Measurements from ENCODE around the gene NUBP2.

The NUBP2 gene, protein sequence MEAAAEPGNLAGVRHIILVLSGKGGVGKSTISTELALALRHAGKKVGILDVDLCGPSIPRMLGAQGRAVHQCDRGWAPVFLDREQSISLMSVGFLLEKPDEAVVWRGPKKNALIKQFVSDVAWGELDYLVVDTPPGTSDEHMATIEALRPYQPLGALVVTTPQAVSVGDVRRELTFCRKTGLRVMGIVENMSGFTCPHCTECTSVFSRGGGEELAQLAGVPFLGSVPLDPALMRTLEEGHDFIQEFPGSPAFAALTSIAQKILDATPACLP

DNA sequence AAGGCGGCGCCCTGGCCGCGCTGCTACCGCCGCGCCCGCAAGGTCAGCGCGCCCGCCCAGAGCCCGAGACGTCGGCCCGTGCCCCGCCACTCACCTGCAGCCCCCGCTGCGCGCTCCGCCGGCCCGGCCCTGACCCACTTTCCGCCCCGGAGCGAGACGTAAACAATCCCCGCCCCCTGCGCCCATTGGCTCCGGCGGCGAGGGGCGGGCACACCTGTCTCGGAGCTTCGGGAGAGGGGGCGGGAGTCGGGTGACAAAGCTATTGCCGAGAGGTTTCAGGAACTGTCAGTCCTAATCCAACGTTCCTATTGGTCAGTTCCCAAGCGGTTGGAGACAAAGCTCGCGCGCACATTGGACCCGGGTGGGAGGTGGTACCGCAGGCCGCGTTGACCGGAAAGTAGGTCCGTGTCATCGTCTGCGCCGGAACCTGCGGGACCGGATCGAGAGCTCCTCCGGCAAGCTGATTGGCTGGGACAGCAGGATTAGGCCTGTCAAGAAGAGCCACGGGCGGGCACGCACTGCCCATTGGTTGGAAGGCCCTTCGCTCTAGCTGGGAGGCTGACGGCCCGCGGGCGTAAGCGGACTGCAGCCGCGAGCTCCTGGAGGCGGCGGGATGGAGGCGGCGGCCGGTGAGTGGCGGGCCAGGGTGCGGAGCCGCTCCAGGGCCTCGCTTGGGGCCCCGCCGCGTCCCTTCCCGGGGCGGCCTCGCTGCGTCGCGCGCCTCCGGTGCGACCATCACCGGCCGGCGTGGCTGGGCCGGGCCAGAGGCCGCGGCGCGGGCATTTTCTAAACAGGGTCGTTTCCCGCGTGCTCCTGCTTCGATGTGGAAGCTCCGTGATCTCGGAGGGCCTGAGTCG lies at the start of gene NUBP2, which contains the start of gene SPSB3:
Gene NUBP2, plus strand, starts transcription at position 553 of the 857 bp plus-strand sequence. Its CDS starts 61 bp downstream, at position 614.
Gene SPSB3, minus strand, starts transcription at position 164 of the 857 bp plus-strand sequence. CDS start 1,088 bp downstream, outside the sequence.
- peak; percentile 89 for DNase-seq (ENCODE audit: low read depth)

DNA sequence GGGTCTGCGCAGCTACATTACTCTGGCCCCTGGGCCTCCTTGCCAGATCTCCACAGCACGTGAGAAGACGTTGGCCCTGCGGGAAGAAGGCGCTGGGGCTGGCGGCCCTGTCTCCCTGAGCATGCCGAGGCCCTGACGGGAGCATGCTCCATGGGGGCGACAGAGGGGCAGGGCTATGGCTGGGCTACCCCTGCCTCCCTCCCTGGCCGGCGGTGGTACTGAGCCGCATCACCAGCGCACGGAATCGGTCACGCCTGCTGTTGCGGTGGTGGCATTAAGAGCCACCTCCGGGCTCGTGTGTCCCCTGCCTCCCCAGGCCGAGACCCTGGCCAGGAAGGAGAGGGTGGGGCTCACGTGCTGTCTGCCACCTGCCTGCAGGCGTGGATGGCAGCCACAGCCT lies 48.6 kb upstream of the NUBP2 start:
- no peak for DNase-seq (ENCODE audit: low read depth)

GRCh38 chr16:1734816-1735215 lies 47.9 kb upstream of the NUBP2 start:
- DNase-seq (ENCODE audit: low read depth) = no peak

DNA sequence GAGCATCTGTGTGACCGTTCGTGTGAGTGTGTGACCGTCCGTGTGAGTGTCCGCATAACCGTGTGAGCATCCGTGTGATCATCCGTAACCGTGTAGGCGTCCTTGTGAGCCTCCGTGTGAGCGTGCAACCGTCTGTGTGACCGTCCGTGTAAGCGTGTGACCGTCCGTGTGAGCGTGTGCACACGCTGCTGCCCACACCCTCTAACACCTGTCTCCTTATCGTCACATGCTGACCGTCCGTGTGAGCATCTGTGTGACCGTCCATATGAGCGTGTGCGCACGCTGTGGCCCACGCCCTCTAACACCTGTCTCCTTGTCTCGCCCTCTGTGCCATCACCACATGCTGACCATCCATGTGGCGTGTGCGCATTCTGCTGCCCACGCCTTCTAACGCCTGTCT lies 42.5 kb upstream of the NUBP2 start:
- no peak for DNase-seq (ENCODE audit: low read depth)

GRCh38 chr16:1740781-1741490 lies 41.8 kb upstream of the NUBP2 start:
- no peak for DNase-seq (ENCODE audit: low read depth)

- DNase-seq (ENCODE audit: low read depth) = no peak
Measured at GRCh38 chr16:1741553-1742165, 41.1 kb upstream of the NUBP2 start.

DNA sequence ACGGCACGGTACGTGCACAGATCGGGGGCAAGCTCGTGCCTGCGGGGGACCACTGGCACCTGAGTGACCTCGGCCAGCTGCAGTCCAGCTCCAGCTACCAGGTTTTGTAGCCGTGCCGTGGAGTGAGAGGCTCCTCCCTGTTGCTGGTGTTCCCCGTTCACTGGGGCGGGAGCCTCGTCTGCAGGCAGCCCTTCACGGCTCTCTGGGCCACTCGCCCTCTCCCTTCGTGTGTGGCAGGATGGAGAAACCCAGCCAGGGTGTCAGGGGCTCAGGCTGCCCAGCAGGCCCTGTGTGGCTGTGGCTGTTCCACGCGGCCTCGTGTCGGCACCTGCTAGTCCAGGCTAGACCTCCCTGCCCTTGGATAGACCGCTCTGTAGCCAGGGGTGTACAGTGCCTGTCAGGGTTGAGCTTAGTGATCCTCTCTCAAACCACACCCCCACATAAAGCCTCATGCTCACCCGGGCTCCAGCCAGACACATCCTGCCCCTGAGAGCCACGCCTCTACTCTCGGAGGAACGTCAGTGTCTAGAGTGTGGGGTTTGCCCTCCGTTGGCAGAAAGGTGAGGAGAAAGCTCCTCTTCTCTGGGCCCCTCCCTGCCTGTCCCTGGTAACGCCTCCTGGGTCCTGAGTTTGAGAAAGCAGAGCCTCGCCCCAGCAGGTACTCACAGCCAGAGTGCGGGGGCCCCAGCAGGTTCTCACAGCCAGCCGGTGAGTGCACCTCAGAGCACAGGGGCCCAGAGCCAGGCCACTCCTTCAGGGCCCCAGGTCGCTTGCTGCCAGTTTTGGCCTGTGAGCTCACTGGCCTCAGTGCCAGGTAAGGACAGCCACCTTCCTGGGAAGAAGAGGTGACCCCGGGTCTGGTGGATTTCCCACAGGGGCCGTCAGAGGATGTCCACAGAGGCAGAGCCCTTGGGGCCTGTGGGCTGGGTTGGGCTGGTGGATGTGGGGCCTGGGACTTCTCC lies 39.1 kb upstream of the NUBP2 start:
- no peak for DNase-seq (ENCODE audit: low read depth)

- DNase-seq (ENCODE audit: low read depth) = no peak
Measured at GRCh38 chr16:1744338-1744840, 38.4 kb upstream of the NUBP2 start.

DNA sequence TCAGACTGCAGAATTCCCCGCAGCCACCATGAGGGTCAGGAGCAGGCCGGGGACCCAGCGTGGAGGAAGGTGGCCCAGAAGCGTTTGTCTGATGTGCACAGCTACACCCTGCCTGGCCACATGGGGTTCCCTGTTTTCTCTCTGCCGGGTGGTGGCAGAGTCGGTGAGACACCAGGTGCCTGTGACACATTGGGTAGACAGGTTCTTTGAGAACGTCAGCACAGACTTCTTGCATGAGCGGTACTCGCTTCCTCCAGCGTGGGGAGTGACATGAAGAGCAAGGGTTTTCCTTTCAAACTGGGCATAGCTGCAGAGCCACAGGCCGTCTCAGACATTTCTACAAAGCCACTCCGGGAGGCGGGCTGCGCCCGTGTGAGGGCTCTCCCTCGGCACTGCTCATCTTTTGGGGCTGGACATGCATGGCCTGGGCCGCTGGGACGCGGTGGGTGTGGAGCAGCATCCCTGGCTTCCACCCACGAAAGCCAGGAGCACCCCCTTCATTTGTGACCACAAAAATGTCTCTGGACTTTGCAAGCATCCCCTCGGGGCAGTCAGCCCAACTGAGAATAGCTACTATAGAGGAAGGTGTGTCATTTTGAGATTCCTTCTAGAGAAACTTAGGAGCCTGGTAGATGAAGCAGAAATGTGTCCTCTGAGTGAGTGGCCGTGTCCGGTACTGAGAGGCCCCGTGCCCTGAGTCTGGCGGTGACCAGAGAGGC lies 37.4 kb upstream of the NUBP2 start:
- no peak for DNase-seq (ENCODE audit: low read depth)

- no peak for DNase-seq (ENCODE audit: low read depth)
Measured at GRCh38 chr16:1745900-1746692, 36.7 kb upstream of the NUBP2 start.

DNA sequence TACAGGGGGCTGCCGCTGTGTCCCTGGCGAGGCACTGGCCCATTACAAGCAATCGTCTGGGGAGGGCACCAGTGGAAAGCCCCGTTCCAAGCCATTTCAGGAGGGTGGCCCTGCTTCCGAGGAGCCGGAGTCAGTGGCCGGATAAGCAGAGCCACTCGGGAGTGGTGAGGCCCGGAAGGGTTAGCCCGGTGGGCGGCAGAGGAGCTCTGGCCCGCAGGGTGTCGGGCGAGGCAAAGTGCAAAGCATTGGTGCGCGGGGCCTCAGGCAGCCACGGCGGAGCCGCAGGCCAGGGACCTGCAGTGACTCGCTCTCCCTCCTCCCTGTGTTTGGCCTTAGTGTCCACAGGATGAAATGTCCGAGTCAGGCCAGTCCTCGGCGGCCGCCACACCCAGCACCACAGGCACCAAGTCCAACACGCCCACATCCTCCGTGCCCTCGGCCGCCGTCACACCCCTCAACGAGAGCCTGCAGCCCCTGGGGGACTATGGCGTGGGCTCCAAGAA lies 36.0 kb upstream of the NUBP2 start:
- DNase-seq (ENCODE audit: low read depth) = no peak

DNA sequence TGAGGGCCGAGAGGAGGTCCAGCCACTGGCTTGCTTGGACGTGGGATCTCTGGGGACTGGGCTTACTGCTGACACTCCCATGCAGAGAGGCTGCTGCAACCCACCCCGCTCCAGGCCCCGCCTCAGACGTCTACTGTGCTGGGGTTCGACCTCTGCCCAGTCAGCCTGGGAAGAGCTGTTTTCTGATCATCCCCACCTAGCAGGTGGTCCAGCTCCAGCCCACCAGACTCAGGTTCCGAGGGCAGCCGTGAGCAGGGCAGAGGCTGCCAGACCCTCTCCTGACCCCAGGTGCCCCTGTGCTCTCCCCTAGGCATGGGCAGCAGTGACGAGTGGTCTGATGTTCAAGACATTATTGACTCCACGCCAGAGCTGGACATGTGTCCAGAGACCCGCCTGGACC lies 34.8 kb upstream of the NUBP2 start:
- DNase-seq (ENCODE audit: low read depth) = no peak

DNA sequence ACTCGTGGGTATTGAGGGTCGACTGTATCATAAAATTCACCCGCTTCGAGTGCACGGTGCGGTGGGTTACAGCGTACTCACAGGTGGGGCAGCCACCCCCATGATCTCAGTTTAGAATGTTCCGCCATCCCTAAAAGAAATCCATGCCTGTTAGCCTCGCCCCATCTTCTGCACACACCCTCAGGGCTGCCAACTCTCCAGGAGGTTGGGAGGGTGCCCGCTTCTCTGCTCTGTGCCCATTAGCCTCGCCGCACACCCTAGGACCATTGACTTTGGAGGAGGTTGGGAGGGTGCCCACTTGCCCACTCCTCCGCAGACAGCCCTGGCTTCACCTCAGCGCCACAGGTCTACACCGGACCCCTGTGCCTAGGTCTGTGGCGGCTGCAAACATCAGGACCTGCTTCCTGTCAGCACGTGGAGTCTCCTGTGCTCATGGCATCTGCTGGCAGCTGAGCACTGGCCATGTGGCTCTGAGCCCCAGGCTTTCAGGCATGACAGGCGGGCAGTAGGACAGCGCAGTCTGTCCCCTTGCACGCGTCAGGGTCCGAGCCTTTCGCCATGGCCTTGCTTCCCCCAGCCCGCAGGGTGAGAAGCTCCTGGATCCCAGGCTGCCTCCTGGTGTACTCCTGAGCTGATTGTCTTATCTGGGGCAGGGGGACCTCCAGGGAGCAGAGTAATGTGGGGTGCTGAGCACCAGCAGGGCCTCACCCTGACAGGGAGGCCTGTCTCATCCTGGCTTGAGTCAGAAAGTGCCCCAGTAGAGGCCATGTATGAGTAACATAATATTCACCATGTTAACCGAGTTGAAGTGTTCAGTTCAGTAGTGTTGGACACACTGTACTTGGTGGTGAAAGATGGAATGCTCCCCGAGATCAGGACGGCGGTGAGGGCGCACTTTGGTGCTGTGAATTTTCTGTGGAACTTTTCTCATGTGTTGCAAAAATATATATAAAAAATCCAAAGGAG lies 33.3 kb upstream of the NUBP2 start:
- no peak for DNase-seq (ENCODE audit: low read depth)

DNA sequence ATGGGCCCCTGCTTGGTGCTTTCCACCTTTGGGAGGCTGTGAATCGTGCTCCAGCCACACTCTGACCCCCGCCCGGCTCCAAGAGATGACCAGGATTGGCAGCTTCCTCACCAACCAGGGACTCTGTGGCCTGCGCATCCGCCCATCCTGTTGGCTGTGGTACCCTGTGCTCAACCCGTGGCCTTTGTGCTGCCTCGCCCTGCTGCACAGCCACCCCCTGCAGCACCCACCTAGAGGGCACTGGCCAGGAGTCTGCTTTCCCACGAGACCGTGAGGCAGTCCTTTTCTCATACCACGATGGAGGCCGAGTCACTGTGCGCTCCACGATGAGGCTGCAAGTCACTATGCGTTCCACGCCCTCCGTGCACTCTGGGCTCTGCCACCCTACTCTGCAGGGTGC lies 30.8 kb upstream of the NUBP2 start:
- no peak for DNase-seq (ENCODE audit: low read depth)

GRCh38 chr16:1752853-1753252 lies 29.9 kb upstream of the NUBP2 start:
- DNase-seq (ENCODE audit: low read depth) = no peak

DNA sequence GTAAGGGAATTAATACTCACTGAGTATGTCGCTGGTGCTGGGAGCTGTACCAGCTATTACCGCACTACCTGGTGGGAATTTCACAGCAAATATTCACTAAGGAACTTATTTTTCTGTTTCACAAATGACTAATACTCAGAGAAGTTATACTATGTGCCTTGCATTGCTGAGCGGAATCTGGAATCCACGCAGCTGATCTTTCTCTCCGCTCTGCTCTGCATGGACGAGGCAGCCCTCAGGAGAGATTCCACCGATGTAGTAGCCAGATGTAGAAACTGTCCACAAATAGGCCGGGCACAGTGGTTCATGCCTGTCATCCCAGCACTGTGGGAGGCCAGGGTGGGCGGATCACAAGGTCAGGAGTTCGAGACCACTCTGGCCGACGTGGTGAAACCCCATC lies 28.6 kb upstream of the NUBP2 start:
- no peak for DNase-seq (ENCODE audit: low read depth)

- no peak for DNase-seq (ENCODE audit: low read depth)
Measured at GRCh38 chr16:1757714-1758461, 24.9 kb upstream of the NUBP2 start.

Data from stimulated activated CD8-positive, alpha-beta memory T cell treated with anti-CD3 and anti-CD28 coated beads, Interleukin-15, amount 100 ng/mL, for 24 hours (primary cell).